GM19468 (cell line): ENCODE measurements around the gene ADGRG3.

Experiments
- ATAC-seq: cut with Tn5 transposase; IDR thresholded peaks from one replicate; pipeline ENCODE4 v1.9.1; 2021; ENCODE audit warnings: mild to moderate bottlenecking, moderate library complexity, moderate number of reproducible peaks; ENCODE audit not compliant: unreplicated experiment; ENCODE audit errors: extremely low read depth

Gene ADGRG3

GRCh38 chr16:57668263-57668571 lies at the start of gene ADGRG3:
ADGRG3 (plus strand) TSS chr16:57668306; CDS start chr16:57668348, 42 bp downstream.
- no peak for ATAC-seq

- ATAC-seq, result no peak
Observed at GRCh38 chr16:57619133-57619605, 48.9 kb upstream of the ADGRG3 start.

DNA sequence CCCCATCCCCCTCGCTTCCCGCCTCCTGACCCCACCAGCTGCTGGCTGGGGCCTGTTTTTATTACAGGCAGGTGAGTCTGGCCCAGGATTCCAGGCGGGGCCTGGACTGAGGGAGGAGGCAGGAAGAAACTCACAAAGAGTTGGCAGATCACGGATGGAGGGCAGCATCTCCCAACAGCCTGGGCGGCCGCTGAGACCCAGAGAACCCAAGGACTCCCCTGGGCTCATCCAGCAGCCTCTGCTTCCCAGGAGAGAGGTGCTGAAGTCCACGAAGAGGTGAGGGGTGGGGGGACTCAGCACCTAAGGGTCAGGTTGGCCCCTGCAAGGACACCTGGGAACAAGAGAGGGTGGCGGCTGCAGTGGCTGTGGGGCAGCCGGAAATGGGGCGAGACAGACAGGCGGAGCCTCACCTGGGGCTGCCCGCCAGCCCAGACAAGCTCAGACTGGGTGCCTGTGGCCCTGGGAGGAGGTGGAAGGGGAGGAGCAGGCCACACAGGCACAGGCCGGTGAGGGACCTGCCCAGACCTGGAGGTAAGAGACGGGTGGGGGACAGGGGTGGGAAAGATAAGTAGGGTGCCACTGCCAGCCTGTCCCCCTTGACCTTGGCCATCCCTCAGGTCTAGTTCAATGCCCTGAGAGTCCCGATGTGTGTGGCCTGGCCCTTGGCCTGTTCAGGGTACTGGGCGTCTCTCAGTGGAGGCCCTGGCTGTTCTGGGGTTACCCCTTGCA lies 48.3 kb upstream of the ADGRG3 start:
- no peak for ATAC-seq

GRCh38 chr16:57620335-57621231 lies 47.5 kb upstream of the ADGRG3 start:
- no peak for ATAC-seq

GRCh38 chr16:57621521-57622271 lies 46.4 kb upstream of the ADGRG3 start:
- no peak for ATAC-seq

- ATAC-seq, result no peak
Observed at GRCh38 chr16:57622361-57623250, 45.5 kb upstream of the ADGRG3 start.

- no peak for ATAC-seq
Observed at GRCh38 chr16:57623251-57624043, 44.7 kb upstream of the ADGRG3 start.

- no peak for ATAC-seq
Observed at GRCh38 chr16:57624044-57624688, 43.9 kb upstream of the ADGRG3 start.

DNA sequence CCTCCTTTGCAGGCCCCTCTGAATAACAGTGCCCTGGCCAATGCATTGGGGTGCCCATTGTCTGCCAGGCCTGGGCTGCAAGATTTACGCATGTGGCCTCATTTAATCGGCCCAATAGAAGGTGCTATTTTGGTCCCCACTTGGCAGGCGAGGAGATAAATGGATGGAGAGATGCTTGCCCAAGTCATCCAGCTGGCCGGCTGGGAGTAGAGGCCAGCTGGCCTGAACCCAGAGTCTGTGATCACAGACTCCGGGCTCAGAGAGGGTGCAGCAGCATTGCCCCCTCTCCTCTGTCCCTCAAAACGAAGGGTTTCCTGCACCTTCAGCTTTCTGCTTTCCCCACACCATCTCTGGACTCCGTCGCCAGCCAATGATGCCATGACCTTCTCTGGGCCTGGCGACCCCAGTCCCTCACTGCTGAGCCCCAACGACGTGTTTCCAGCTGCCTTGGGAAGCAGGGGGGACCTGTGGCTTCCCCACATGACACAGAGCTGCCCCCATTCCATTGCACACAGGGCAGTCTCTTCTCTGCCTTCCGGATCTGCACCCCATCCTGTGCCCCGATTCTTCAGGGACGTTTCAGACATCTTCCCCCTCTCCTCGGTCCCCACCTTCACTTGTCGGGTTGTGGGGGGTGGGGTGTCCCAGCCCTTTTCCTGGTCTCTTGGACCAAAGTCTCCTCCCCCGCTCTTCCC lies 43.2 kb upstream of the ADGRG3 start:
- ATAC-seq, result no peak

- ATAC-seq, result no peak
Observed at GRCh38 chr16:57626420-57627170, 41.5 kb upstream of the ADGRG3 start.

- no peak for ATAC-seq
Observed at GRCh38 chr16:57627184-57627871, 40.8 kb upstream of the ADGRG3 start.

DNA sequence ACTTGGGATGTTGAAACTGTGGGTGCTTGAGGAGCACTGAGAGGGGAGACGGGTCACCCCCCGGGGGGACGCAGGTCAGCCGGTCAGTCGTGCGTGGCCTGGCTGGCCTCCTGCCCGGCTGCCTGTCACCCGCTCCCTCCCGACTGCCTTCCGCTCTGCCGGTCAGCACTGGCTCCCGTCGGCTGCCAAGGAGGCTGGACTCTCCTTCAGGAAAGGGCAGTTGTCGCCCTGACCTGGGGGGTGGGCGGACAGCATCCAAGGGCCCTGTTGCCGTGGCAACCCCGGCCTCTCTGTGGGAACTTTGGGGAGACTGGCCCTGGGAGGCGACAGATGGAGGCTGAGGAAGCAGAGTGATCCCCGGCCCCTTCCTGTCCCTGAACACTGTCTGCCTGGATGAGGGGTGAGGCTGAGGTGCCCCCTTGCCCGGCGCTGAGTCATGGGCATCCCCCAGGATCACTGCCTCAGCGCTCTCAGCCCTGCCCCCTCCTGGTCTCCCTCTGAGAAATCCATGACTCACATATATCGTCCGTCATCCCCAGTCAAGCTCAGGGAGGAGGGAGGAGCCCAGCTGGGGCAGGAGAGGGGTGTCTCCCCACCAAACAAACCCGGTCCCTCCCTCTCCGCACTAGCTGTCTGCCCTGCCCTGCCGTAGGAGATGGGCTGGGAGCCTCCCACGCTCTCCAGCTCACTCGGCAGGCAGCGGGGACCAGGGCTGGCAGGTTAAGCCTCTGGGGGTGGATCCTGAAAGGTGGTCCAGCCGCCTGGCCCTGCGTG lies 39.9 kb upstream of the ADGRG3 start, which contains the start of gene ADGRG1:
Gene ADGRG1 (plus strand): TSS at position 623 of the 774 bp plus-strand sequence. CDS start 21,658 bp downstream, outside the sequence.
- no peak for ATAC-seq

DNA sequence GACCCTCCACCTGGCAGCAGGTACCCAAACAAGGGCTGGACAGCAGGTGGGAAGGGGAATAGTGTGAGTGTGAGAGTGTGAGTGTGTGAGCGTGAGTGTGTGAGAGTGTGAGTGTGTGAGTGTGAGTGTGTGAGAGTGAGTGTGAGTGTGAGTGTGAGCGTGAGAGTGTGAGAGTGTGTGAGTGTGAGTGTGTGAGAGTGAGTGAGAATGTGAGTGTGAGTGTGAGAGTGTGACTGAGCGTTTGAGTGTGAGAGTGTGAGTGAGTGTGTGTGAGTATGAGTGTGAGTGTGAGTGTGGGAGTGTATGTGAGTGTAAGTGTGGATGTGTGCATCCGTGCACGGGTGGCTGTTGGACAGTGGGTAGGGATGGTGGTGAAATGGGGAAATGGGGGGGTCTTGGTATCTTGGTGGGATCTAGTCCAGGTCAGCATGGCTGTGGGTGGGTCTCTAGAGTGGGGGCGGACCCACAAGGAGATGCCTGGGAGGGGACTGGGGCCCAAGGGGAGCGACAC lies 39.3 kb upstream of the ADGRG3 start:
- no peak for ATAC-seq

DNA sequence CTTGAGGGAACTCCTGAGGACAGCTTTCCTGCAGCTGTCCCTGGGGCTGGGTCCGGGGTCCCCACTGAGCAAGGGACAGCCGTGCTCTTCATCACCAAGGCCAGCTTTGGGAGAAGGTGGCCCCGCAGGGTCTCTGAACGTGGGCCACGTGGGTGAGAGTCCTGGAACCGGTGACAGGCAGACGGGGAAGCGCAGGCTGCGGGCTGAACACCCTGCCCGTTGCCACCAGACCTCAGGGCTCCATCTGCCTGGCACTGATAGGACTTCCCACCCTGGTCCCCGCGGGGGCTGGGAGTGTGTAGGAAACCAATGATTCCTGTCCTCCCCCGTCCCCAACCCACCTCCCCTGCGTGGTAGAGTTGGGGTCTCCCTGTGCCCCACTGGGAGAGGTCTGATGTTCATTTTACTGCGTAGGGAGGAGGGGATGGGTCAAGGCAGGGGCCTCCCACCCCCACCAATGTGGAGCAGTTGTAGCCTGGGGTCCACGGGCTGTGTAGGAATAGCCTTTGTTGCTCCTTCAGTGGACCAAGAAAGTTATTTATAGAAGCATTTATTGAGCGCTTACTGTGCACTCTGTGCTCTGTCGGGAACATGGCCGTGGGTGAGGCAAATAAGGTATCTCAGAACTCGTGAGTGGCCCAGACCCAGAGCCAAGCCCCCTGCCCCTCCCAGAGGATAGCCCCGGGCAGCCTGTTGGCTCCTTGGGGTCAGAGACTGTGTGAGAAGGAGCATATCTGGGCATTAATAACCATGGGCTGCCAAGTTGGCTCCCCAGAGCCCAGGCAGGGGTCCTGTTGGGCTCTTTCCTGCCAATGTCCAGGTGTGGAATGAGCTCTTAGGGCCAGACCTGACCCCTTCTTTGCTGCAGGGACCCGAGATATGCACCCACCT lies 38.3 kb upstream of the ADGRG3 start:
- no peak for ATAC-seq

- no peak for ATAC-seq
Observed at GRCh38 chr16:57630407-57630797, 37.7 kb upstream of the ADGRG3 start.
